ENCODE data around the gene BCL2L11. TPM values are rescaled to one million over a fixed set of nuclear protein-coding genes. Genes with fewer than 3 reads are reported as not detected.

Gene BCL2L11
- total RNA-seq, 1 experiment from 2014 or later = 12.6 TPM

DNA sequence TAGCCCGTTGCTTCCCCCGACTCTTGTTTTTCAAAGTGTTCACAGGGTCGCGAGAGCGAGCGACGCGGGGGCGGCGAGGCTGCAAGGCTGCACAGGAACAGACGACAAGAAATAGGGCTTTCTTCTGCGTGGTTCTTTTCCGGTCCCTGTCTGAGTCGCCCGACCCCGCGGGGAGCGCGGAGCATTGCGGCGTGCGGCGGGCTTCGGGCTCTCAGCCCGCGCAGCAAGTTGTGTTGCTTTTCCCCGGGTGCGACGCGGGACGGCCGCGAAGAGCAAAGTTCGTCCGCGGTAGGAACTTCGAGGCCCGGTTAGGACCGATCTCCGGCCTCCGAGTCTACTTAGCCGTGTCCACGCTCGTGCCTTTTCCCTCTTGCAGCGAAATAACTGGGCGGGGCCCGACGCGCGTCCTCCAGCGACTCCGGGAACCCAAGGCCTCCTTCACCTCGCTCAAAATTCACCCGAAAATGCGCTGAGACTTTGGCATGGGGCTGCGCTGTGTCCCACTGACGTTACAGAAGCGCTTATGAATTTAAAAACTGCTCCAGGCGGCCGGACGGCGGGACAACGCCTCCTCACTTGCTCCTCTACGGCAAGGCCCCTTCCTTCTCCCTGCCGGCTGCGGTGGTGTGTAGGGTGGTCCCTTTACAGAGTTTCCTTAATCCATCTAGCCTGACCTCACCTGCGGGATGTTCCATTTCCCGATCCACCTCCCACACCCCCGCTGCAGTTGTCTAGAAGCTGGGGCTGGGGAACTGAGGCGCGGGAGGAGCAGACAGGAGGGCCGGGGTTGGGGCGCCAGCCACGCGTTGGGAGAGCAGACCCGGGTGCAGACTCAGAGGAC, 1.5 kb upstream of the BCL2L11 start:
- peaks cover 23% of the 10 kb centered on the region for H3K27me3 ChIP-seq (replicated peaks; ENCODE audit: insufficient read depth, low read depth, low read length, poor library complexity)
- ChIA-PET POLR2A (ENCODE audit: low non-redundant PET) (no interaction called here), CTCF (no interaction called here)
- no peaks in the 10 kb centered on the region for H3K9me3 ChIP-seq (ENCODE audit: low read depth, low read length, poor library complexity, severe bottlenecking)
- no peak for TF ChIP-seq EZH2 (IDR thresholded peaks at IDR 0.05; ENCODE audit: borderline replicate concordance, low read depth, low read length, poor library complexity, severe bottlenecking)
- no peaks in the 10 kb centered on the region for H3K36me3 ChIP-seq (ENCODE audit: insufficient read depth, low read length, poor library complexity, severe bottlenecking)
- H3K4me1 ChIP-seq (ENCODE audit: insufficient read depth, low read length, poor library complexity, severe bottlenecking) = peaks cover 6% of the 10 kb centered on the region
- BruUV-seq (replicated peaks) = no TSS peak
- no peak for DNase-seq (ENCODE audit: low spot score)
- no peak overlapping the region for H3K27ac ChIP-seq (ENCODE audit: low read depth, low read length, poor library complexity, severe bottlenecking)
- H3K4me3 ChIP-seq (ENCODE audit: low read depth, low read length, poor library complexity, severe bottlenecking) = no peak overlapping the region
- intact Hi-C loops (cut with micrococcal nuclease; ENCODE audit: unreplicated experiment) = loop anchor here (5.0 kb wide), 1 partner anchor 338 kb away; no protein-coding TSS in a partner anchor

DNA sequence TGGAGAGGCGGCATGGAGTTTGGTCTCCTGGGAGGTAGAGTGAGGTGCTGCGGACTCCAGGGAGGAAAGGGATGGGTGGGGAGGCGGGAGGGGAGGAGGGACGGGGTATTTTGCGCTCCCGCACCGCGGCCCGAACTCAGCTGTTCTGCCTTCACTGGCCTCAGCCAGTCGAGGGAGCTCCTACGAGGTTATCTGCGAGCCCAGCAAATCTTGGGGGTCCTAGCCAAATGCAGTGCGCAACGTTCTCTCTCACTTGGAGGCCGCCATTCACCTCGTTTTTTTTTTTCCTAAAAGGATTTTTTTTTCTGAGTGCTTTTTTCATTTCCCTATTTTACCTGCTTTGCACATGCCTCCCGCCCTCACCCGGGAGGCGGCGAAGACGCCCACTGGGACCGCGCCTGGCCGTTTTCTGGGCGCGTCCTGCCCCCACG, 877 bp upstream of the BCL2L11 start:
- peaks cover 20% of the 10 kb centered on the region for H3K27me3 ChIP-seq (replicated peaks; ENCODE audit: insufficient read depth, low read depth, low read length, poor library complexity)
- POLR2A ChIA-PET (ENCODE audit: low non-redundant PET) = no interaction called here

GRCh38 chr2:111121028-111121827, 514 bp downstream of the BCL2L11 start:
- intact Hi-C loops (cut with micrococcal nuclease; ENCODE audit: unreplicated experiment) = no loop called here
- TF ChIP-seq CTCF (conservative IDR thresholded peaks at IDR 0.05; ENCODE audit: low read depth, low read length) = no peak
- no peak for TF ChIP-seq EZH2 (IDR thresholded peaks at IDR 0.05; ENCODE audit: borderline replicate concordance, low read depth, low read length, poor library complexity, severe bottlenecking)
- CTCF ChIA-PET = interaction anchor here (0.6 to 1.4 kb wide), 3 partner anchors 9 to 578 kb away, joined by 3 to 8 read pairs (median 3); no protein-coding TSS in a partner anchor
- DNase-seq (ENCODE audit: low spot score) = peak; percentile 64
- POLR2A ChIA-PET (ENCODE audit: low non-redundant PET) = no interaction called here
- Histone ChIP-seq H3K36me3 (ENCODE audit: insufficient read depth, low read length, poor library complexity, severe bottlenecking) (peaks cover 13% of the 10 kb centered on the region), H3K9me3 (ENCODE audit: low read depth, low read length, poor library complexity, severe bottlenecking) (no peaks in the 10 kb centered on the region), H3K27me3 (replicated peaks; ENCODE audit: insufficient read depth, low read depth, low read length, poor library complexity) (peaks cover 6% of the 10 kb centered on the region), H3K4me1 (ENCODE audit: insufficient read depth, low read length, poor library complexity, severe bottlenecking) (peaks cover 6% of the 10 kb centered on the region), H3K4me3 (ENCODE audit: low read depth, low read length, poor library complexity, severe bottlenecking) (peak overlapping the region; percentile 60), H3K27ac (ENCODE audit: low read depth, low read length, poor library complexity, severe bottlenecking) (peak overlapping the region; percentile 69)
- no TSS peak for BruUV-seq (replicated peaks)

More for the DNA sequence above, 877 bp upstream of the BCL2L11 start:
- intact Hi-C loops (cut with micrococcal nuclease; ENCODE audit: unreplicated experiment) = loop anchor here (5.0 kb wide), 1 partner anchor 337 kb away; no protein-coding TSS in a partner anchor
- TF ChIP-seq CTCF (conservative IDR thresholded peaks at IDR 0.05; ENCODE audit: low read depth, low read length) = no peak
- TF ChIP-seq EZH2 (IDR thresholded peaks at IDR 0.05; ENCODE audit: borderline replicate concordance, low read depth, low read length, poor library complexity, severe bottlenecking) = no peak
- no peak overlapping the region for H3K27ac ChIP-seq (ENCODE audit: low read depth, low read length, poor library complexity, severe bottlenecking)
- CTCF ChIA-PET = interaction anchor here (1.4 kb wide), 1 partner anchor 579 kb away, joined by 8 read pairs; no protein-coding TSS in a partner anchor
- no peak for DNase-seq (ENCODE audit: low spot score)
- BruUV-seq (replicated peaks) = no TSS peak
- peaks cover 4% of the 10 kb centered on the region for H3K36me3 ChIP-seq (ENCODE audit: insufficient read depth, low read length, poor library complexity, severe bottlenecking)
- peak overlapping the region; percentile 60 for H3K4me3 ChIP-seq (ENCODE audit: low read depth, low read length, poor library complexity, severe bottlenecking)
- H3K9me3 ChIP-seq (ENCODE audit: low read depth, low read length, poor library complexity, severe bottlenecking) = no peaks in the 10 kb centered on the region
- peaks cover 6% of the 10 kb centered on the region for H3K4me1 ChIP-seq (ENCODE audit: insufficient read depth, low read length, poor library complexity, severe bottlenecking)
